OCI-LY3 (cell line): ENCODE data around the gene PPM1K.

Experiments
- H2AFZ ChIP-seq: fragments of 200-600, 300-600 bp; shearing (Covaris generic); 2 replicates; pipeline ENCODE4 v1.6.0; 2014; ENCODE audit warnings: antibody characterized with exemption, low read depth, low read length
- H3K27ac ChIP-seq: fragments of 200-600, 300-600 bp; sonication (generic); 2 replicates; pipeline ENCODE4 v1.5.1; 2014; ENCODE audit warnings: mild to moderate bottlenecking, low read length, moderate library complexity, mixed read lengths
- H3K27me3 ChIP-seq: fragments of 200-600, 300-600 bp; sonication (generic); 2 replicates; pipeline ENCODE4 v1.6.1; 2014; ENCODE audit warnings: low read depth, low read length, mixed read lengths
- H3K36me3 ChIP-seq: fragments of 200-600, 300-600 bp; sonication (generic); replicated peaks from 2 replicates; pipeline ENCODE3; 2014; ENCODE audit warnings: low read depth, low read length, mixed read lengths
- H3K4me1 ChIP-seq: fragments of 300-600, 200-600 bp; sonication (generic); 2 replicates; pipeline ENCODE4 v1.6.1; 2014; ENCODE audit warnings: low read length, mixed read lengths
- H3K4me2 ChIP-seq: fragments of 200-600, 300-600 bp; sonication (generic); 2 replicates; pipeline ENCODE4 v1.6.1; 2014; ENCODE audit warnings: low read length, mixed read lengths
- H3K4me3 ChIP-seq: fragments of 300-600, 200-600 bp; sonication (generic); 2 replicates; pipeline ENCODE4 v1.5.1; 2014; ENCODE audit warnings: antibody characterized with exemption, mild to moderate bottlenecking, low read length, moderate library complexity
- H3K79me2 ChIP-seq: fragments of 300-600, 200-600 bp; shearing (Covaris generic); 2 replicates; pipeline ENCODE4 v1.6.1; 2014; ENCODE audit warnings: mild to moderate bottlenecking, low read length, mixed read lengths
- H3K9ac ChIP-seq: fragments of 300-600, 200-600 bp; shearing (Covaris generic); 2 replicates; pipeline ENCODE4 v1.6.0; 2014; ENCODE audit warnings: mild to moderate bottlenecking, low read length, moderate library complexity
- H3K9me3 ChIP-seq: fragments of 200-600, 300-600 bp; shearing (Covaris generic); 2 replicates; pipeline ENCODE4 v1.6.1; 2014; ENCODE audit warnings: low read length, mixed read lengths; ENCODE audit not compliant: insufficient read depth
- H4K20me1 ChIP-seq: fragments of 200-600, 300-600 bp; sonication (generic); 2 replicates; pipeline ENCODE4 v1.6.1; 2016; ENCODE audit warnings: low read length, mixed read lengths; ENCODE audit not compliant: insufficient read depth
- EZH2phosphoT487 ChIP-seq: fragments of 200-600 bp; shearing (Covaris generic); IDR thresholded peaks from 2 replicates; pipeline ENCODE4 v1.6.1; 2018; ENCODE audit warnings: antibody characterized with exemption, mixed run types, low read depth
- TF ChIP-seq, protein P1 (sequence below): fragments of 200-600, 300-600 bp; sonication (generic); IDR thresholded peaks from 2 replicates; pipeline ENCODE4 v1.5.1; 2014; ENCODE audit warnings: antibody characterized with exemption, low read length, low read depth

PPM1K gene

DNA sequence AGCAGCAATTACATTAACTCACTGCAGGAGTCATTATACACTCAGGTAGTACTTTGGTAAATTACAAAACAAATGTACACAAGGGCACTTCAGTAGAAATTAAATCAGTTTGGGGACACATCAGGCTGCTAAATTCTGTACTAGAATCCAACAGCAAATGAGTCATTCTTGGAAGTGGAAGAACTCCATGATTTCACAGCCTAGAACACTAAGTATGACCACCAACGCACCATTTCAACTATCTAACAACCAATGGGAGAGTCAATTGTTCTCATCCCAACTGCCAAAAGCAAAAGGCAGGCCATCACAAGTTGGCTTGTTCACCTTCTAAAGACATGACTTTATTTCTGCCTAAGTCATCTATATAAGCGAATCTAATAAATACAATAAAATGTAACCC is 26.6 kb downstream of the PPM1K start:
- no peak overlapping the region for H3K4me3 ChIP-seq
- H4K20me1 ChIP-seq: no peaks in the 10 kb centered on the region
- H3K27me3 ChIP-seq: no peaks in the 10 kb centered on the region
- no peak overlapping the region for H3K9ac ChIP-seq
- no peak overlapping the region for H3K4me2 ChIP-seq
- H2AFZ ChIP-seq: no peak overlapping the region
- no peaks in the 10 kb centered on the region for H3K9me3 ChIP-seq
- no peak for TF ChIP-seq EZH2phosphoT487
- TF ChIP-seq, protein P1, sequence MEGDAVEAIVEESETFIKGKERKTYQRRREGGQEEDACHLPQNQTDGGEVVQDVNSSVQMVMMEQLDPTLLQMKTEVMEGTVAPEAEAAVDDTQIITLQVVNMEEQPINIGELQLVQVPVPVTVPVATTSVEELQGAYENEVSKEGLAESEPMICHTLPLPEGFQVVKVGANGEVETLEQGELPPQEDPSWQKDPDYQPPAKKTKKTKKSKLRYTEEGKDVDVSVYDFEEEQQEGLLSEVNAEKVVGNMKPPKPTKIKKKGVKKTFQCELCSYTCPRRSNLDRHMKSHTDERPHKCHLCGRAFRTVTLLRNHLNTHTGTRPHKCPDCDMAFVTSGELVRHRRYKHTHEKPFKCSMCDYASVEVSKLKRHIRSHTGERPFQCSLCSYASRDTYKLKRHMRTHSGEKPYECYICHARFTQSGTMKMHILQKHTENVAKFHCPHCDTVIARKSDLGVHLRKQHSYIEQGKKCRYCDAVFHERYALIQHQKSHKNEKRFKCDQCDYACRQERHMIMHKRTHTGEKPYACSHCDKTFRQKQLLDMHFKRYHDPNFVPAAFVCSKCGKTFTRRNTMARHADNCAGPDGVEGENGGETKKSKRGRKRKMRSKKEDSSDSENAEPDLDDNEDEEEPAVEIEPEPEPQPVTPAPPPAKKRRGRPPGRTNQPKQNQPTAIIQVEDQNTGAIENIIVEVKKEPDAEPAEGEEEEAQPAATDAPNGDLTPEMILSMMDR: no peak
- peaks cover 16% of the 10 kb centered on the region for H3K36me3 ChIP-seq
- H3K79me2 ChIP-seq: no peaks in the 10 kb centered on the region
- no peaks in the 10 kb centered on the region for H3K4me1 ChIP-seq
- no peak overlapping the region for H3K27ac ChIP-seq

- Histone ChIP-seq H4K20me1 (no peaks in the 10 kb centered on the region), H3K4me2 (no peak overlapping the region), H3K79me2 (no peaks in the 10 kb centered on the region), H3K4me1 (no peaks in the 10 kb centered on the region), H2AFZ (no peak overlapping the region), H3K27me3 (no peaks in the 10 kb centered on the region), H3K36me3 (peaks cover 4% of the 10 kb centered on the region), H3K4me3 (no peak overlapping the region), H3K27ac (no peak overlapping the region), H3K9me3 (no peaks in the 10 kb centered on the region), H3K9ac (no peak overlapping the region)
- TF ChIP-seq EZH2phosphoT487: no peak
- TF ChIP-seq, protein P1: no peak
Measured at GRCh38 chr4:88255111-88255510, 29.2 kb downstream of the PPM1K start.

GRCh38 chr4:88251924-88252323 is 32.4 kb downstream of the PPM1K start:
- Histone ChIP-seq H3K27ac (no peak overlapping the region), H3K9me3 (no peaks in the 10 kb centered on the region), H3K36me3 (no peaks in the 10 kb centered on the region), H3K4me2 (no peak overlapping the region), H3K79me2 (no peaks in the 10 kb centered on the region), H3K4me3 (no peak overlapping the region), H4K20me1 (no peaks in the 10 kb centered on the region), H3K27me3 (no peaks in the 10 kb centered on the region), H3K9ac (no peak overlapping the region), H2AFZ (no peak overlapping the region), H3K4me1 (peaks cover 7% of the 10 kb centered on the region; the same call in 1 of the 2 replicates)
- no peak for TF ChIP-seq EZH2phosphoT487
- TF ChIP-seq, protein P1: no peak

- H3K4me3 ChIP-seq: no peak overlapping the region
- H3K4me1 ChIP-seq: peaks cover 18% of the 10 kb centered on the region
- no peak for TF ChIP-seq EZH2phosphoT487
- TF ChIP-seq, protein P1: no peak
- no peak overlapping the region for H3K9ac ChIP-seq
- no peaks in the 10 kb centered on the region for H4K20me1 ChIP-seq
- H3K27me3 ChIP-seq: no peaks in the 10 kb centered on the region
- no peaks in the 10 kb centered on the region for H3K79me2 ChIP-seq
- H3K4me2 ChIP-seq: no peak overlapping the region
- no peak overlapping the region for H2AFZ ChIP-seq
- no peaks in the 10 kb centered on the region for H3K36me3 ChIP-seq
- H3K27ac ChIP-seq: no peak overlapping the region
- H3K9me3 ChIP-seq: no peaks in the 10 kb centered on the region
Measured at GRCh38 chr4:88247148-88247547, 37.2 kb downstream of the PPM1K start.
